ENCODE results near the gene OAT. TPM values are rescaled to one million over a fixed set of nuclear protein-coding genes. Genes with fewer than 3 reads are reported as not detected.
"Not testable (repeated sequence)": the region's sequence is repeated elsewhere in the genome, so short reads cannot be mapped to it uniquely, and the experiment has no call there.

Gene OAT
- polyA plus RNA-seq, 1 donor: 50.8 TPM

GRCh38 chr10:124447751-124448466 is 29.2 kb upstream of the OAT start:
- no peak for DNase-seq

GRCh38 chr10:124446830-124447750 is 28.4 kb upstream of the OAT start:
- DNase-seq: no peak

- DNase-seq: not testable (repeated sequence)
These were observed 23.0 kb upstream of the OAT start for GRCh38 chr10:124441694-124442093.

GRCh38 chr10:124436191-124436638 is 17.5 kb upstream of the OAT start:
- no peak for DNase-seq

- DNase-seq: not testable (repeated sequence)
These were observed 17.0 kb upstream of the OAT start for GRCh38 chr10:124435683-124436082.

GRCh38 chr10:124433461-124433860 is 14.7 kb upstream of the OAT start:
- no peak for DNase-seq

DNA sequence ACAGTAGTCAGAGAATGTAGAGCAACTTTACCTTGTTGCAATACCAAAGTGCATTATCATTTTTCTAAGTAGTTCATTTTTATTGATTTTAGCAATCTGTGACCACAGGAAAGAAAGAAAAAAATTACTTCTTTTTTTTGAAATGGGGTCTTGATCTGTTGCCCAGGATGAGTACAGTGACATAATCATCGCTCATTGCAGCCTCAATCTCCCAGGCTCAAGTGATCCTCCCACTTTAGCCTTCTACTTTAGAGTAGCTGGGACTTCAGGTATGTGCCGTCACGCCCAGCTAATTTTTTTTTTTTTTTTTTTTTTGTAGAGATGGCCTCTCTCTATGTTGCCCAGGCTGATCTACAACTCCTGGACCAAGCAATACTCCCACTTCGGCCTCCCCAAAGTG is 11.4 kb upstream of the OAT start:
- no peak for DNase-seq

- DNase-seq: no peak
These were observed 10.9 kb upstream of the OAT start for GRCh38 chr10:124429576-124429975.

- no peak for DNase-seq
These were observed 9.6 kb upstream of the OAT start for GRCh38 chr10:124428207-124428777.

- no peak for DNase-seq
These were observed 6.7 kb upstream of the OAT start for GRCh38 chr10:124425227-124425962.

GRCh38 chr10:124423813-124424212 is 5.1 kb upstream of the OAT start:
- DNase-seq: no peak

DNA sequence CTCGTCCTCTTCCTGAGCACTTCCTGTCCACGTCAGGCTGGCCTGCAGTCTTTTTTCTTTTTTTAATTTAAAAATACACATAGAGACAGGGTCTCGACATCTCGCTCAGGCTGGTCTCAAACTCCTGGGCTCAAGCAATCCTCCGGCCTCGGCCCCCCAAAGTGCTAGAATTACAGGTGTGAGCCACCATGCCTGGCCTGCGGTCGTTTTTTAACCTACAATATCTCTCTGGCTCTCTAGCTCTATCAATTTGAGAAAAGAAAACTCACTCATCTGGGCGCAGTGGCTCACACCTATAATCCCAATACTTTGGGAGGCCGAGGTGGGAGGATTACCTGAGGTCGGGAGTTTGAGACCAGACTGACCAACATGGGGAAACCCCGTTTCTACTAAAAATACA is 4.0 kb upstream of the OAT start:
- DNase-seq: no peak

- DNase-seq: no peak
These were observed 1.5 kb upstream of the OAT start for GRCh38 chr10:124420254-124420653.

- DNase-seq: no peak
These were observed 912 bp upstream of the OAT start for GRCh38 chr10:124419635-124420034.

DNA sequence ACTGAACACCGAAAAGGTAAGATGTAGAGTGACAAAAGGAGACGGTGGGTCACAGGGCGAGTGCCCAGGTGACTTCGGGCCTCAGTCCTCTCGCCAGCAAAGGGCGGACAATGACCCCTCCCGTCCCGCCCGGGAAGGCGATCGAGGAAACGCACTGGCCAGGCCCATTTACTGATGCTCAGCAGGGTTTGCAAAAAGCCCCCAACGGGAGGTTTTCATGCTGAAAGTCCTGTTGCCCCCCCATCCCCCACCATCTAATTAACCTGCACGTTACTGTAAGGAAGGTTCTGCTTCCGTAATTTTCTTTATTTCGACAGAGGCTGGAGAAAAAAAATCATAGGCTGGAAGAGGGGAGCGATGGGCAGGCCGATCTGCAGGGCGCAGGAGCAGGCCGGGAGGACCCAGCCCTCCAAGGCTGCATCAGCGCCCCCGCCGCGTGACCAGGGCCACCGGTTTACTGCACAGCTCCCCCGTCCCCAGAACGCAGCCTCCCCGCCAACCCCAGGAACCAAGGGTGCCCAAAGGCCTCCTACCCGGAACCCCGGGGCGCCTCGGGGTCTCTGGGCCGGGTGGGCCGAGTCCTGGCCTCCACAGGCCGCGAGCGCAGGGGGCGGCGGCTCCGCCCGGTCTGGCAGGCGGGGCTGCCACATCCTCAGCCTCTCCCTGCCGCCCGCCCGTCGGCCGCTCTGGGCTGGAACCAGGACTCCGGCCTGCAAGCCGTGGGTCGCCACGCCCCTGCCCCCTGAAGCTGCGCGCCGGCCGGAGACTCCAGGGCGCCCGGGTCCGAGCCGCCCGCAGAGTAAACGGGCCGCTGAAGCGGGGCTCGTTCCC is 613 bp downstream of the OAT start:
- DNase-seq: peak; percentile 74

GRCh38 chr10:124416733-124417132 is 2.0 kb downstream of the OAT start:
- no peak for DNase-seq

DNA sequence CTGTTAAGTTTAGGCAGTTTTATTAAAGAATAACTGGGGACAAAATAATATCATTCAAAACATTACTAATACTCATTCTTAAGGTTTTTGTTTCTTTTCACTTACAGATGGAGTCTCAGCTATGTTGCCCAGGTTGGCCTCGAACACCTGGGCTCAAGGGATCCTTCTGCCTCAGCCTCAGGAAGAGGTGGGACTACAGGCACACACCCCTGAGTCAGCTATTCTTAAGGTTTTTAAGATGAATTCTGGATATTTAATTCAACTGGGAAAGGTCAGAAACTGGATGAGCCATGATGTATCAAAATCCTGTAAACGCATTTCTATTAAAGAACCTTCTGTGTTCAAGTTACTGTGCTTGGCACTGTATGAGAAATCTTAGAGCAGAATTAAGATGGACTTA is 3.5 kb downstream of the OAT start:
- DNase-seq: no peak

- no peak for DNase-seq
These were observed 4.6 kb downstream of the OAT start for GRCh38 chr10:124414076-124414475.

GRCh38 chr10:124409696-124410095 is 9.0 kb downstream of the OAT start:
- no peak for DNase-seq

DNA sequence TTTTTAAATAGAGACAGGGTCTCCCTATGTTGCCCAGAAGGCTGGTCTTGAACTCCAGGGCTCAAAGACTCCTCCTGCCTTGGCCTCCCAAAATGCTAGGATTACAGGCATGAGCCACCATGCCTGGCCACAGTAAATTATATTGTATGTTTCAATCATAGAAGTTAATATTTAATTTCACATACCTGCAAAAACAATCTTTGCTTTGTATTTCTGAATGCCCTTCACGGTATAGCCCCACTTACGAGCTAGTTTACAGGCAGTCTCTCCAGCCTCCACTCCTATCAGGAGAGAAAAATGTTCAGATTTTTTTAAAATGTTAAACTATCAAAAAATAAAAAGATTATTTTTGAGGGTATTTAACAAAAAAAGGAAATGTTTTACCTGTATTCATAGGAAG is 10.4 kb downstream of the OAT start:
- no peak for DNase-seq

DNA sequence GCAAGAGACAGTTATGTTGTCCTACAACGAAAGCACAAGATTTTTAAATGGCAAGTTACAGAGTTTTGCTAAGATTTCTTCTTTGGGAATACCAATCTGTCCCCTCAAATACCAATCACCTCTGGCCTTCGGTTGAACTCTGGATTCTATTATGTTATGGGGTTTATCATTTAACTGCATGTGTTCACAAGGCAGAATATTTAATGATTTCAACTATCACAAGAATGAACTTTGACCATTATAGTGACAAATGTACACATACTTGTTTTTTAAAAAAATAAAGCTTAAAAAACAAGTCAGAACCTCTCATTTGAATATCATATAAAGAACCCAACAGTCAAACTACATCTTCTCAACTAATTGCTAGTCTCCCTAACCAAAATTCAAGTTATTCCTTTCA is 11.3 kb downstream of the OAT start:
- DNase-seq: no peak

GRCh38 chr10:124403548-124403947 is 15.2 kb downstream of the OAT start:
- DNase-seq: peak; percentile 62
